Left kidney (tissue), 2 donors: ENCODE results near the gene CIDEC. TPM values are rescaled to one million over a fixed set of nuclear protein-coding genes. Genes with fewer than 3 reads are reported as not detected.
"Not testable (repeated sequence)": the region's sequence is repeated elsewhere in the genome, so short reads cannot be mapped to it uniquely, and the experiment has no call there.

ENCODE experiments used
- DNase-seq: peaks from one replicate; pipeline ENCODE4 v3.0.0-alpha.2; 2013
- polyA plus RNA-seq: library from polyadenylated mRNA; unstranded; fragments of 120-200 nt; gene quantifications from one replicate; pipeline ENCODE4 v1.2.1, GENCODE V29; 2013; ENCODE audit not compliant: insufficient read length

CIDEC gene
- polyA plus RNA-seq, 1 donor = not detected

- no peak for DNase-seq
Measured at GRCh38 chr3:9901967-9902366, 21.9 kb upstream of the CIDEC start.

- not testable (repeated sequence) for DNase-seq
Measured at GRCh38 chr3:9900965-9901415, 20.9 kb upstream of the CIDEC start.

- no peak for DNase-seq
Measured at GRCh38 chr3:9899289-9899791, 19.3 kb upstream of the CIDEC start.

- DNase-seq = no peak
Measured at GRCh38 chr3:9898467-9899241, 18.6 kb upstream of the CIDEC start.

- no peak for DNase-seq
Measured at GRCh38 chr3:9897408-9898372, 17.6 kb upstream of the CIDEC start.

- DNase-seq = not testable (repeated sequence)
Measured at GRCh38 chr3:9896755-9897407, 16.8 kb upstream of the CIDEC start.

GRCh38 chr3:9895715-9896114, 15.7 kb upstream of the CIDEC start:
- DNase-seq = not testable (repeated sequence)

GRCh38 chr3:9893739-9894138, 13.7 kb upstream of the CIDEC start:
- DNase-seq = no peak

- no peak for DNase-seq
Measured at GRCh38 chr3:9891072-9891622, 11.1 kb upstream of the CIDEC start.

GRCh38 chr3:9890249-9891071, 10.4 kb upstream of the CIDEC start, which contains the start of gene JAGN1:
Gene JAGN1, plus strand, starts transcription at chr3:9890610. Its CDS starts 113 bp downstream, at chr3:9890723.
- peak; percentile 92 for DNase-seq

GRCh38 chr3:9889405-9889804, 9.4 kb upstream of the CIDEC start:
- no peak for DNase-seq

GRCh38 chr3:9888540-9888939, 8.5 kb upstream of the CIDEC start:
- DNase-seq = no peak

GRCh38 chr3:9887480-9887879, 7.4 kb upstream of the CIDEC start:
- no peak for DNase-seq

- no peak for DNase-seq
Measured at GRCh38 chr3:9886328-9886727, 6.3 kb upstream of the CIDEC start.

- DNase-seq = no peak
Measured at GRCh38 chr3:9884555-9885165, 4.6 kb upstream of the CIDEC start.

GRCh38 chr3:9883706-9884554, 3.9 kb upstream of the CIDEC start:
- DNase-seq = no peak

GRCh38 chr3:9881441-9881840, 1.4 kb upstream of the CIDEC start:
- no peak for DNase-seq

- DNase-seq = no peak
Measured at GRCh38 chr3:9878700-9879099, 1.4 kb downstream of the CIDEC start.

GRCh38 chr3:9876991-9877390, 3.1 kb downstream of the CIDEC start:
- no peak for DNase-seq
